Activated naive CD4-positive, alpha-beta T cell treated with Interleukin-2 at 50 U/mL for 16 hours (primary cell): ENCODE results near the gene PARD3.

Experiments
- DNase-seq: peaks from one replicate; pipeline ENCODE4 v3.0.0-alpha.2; 2020

The PARD3 gene

DNA sequence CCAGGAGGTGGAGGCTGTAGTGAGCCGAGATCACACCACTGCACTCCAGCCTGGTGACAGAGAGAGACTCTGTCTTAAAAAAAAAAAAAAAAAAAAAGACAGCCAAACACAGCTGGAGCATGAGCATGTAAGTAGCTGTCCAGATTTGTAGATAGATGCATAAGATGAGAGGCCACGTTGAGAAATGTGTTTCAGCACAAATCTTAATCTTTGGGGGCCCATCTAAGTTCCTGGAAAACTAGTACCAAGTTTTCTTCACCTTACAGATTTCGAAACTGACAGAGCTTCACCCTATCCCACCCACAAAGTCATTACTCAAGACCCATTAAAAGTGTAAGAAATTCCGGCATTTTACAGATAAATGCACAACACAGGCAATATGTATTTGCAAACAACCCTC is 208.2 kb downstream of the PARD3 start:
- DNase-seq, result no peak

DNA sequence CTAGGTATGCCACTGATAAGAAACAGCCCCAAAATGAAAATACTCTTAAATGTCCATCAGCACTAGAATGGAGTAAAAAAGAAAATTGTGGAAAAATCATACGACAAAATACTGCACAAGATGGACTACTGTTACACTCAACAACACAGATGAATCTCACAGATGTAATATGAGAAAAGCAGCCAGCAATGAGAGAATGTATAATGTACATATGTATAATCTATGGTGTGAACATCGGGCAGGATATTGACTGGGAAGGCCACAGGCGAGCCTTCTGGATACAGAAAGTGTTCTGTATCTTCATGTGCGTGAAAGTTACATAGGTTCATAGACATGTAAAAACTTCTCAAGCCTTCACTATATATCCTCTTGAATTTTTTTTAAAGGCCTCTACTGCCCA is 212.6 kb downstream of the PARD3 start:
- DNase-seq, result no peak

DNA sequence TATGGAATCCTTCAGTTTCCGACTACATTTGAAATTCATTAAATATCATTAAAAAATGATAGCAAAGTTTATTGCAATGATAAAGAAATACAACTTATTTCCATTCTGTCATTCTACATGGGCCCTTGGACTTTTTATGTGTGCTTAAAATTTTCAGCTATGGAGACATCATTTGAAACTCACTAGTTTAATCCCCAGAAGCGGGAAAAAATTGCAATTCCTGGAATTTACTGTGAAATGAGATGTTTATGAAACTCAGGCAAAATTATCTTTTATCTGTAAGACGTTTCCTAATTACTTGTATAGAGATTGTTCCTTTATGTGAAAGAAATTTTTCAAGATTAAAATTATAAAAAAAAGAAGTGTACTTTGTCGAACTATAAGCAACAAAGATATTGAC is 213.4 kb downstream of the PARD3 start:
- DNase-seq, result no peak

DNA sequence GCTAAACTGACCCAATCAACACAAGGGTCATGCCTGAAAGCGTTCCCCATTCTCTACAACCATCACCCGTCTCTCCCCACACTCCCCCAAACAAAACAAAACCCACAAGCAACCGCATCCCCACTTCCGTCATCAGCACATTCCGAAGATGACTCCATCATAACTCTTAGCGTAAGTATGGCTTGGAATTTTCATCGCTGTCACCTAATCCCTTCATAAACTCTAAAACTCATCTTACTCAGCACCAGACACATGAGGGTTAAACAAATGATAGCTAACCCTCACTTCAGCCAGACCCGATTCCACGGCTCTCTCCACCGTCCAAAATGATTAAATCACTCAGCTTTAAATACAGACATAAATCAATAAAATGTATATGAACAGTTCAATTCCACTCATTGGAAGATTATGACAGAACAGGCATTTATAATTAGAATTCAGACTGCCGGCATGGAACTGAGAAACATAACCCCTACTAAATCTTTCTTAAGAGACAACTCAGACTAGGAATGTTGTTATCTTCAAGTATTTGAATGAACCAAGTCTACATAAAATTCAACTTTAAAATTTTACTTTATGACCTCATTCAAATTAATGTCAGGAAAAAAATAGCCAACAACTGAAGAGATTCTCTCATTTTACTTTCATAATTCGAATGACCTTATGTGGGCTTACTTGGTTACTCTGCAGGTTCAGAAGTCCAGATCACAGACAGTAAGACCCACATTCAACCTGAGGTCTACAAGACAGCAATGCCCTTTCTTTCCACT is 215.9 kb downstream of the PARD3 start:
- no peak for DNase-seq

DNA sequence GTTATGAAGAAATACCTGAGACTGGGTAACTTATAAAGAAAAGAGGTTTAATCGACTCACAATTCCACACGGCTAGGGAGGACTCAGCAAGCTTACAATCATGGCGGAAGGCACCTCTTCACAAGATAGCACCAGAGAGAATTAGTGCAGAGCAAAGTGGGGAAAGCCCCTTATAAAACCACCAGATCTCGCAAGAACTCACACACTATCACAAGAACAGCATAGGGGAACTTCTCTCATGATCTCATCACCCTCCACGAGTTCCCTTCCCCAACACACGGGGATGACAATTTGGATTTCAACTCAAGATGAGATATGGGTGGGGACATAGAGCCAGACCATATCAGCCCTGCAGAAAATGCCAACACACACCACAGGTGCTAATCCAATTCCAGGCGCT is 218.7 kb downstream of the PARD3 start:
- no peak for DNase-seq

DNA sequence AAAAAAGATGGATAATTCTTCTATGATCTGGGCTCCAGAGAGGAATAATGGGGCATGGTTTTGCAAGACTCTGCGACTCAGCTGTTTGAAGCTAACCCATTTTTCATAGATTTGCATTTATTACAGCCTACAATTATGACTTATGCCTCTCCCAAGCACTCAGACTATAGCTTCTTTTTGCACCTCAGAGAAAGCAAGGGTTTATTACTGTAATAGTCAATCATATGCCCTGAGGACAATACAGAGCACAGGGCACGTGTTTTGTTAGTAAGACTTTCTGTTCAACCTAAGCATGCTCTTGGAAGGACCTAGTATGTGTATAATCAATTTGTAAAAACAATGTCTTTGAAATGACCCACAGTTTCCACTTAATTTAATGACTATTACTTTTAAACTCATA is 221.2 kb downstream of the PARD3 start:
- no peak for DNase-seq

DNA sequence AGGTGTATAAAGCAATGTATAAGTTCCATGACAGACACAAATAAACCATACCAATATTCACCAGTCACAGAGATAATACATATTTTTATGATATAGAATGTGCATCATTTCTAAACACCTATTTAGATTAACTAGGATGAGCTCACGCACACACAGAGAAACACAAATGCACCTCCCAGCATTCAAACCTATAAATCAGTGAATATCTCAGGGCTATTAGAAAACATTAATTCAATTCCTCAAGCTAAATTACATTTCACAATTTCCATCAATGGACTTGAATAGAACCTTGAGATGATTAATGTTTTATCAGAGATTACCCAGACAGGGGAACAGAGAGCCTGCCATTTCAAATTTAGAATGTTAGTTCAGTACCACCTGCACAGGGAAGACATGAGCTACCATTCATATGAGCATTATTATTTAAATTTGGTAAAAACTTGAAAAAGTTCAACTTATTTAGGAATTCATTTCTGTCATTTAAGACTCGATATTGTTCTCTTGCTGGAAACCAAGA is 221.7 kb downstream of the PARD3 start:
- no peak for DNase-seq

DNA sequence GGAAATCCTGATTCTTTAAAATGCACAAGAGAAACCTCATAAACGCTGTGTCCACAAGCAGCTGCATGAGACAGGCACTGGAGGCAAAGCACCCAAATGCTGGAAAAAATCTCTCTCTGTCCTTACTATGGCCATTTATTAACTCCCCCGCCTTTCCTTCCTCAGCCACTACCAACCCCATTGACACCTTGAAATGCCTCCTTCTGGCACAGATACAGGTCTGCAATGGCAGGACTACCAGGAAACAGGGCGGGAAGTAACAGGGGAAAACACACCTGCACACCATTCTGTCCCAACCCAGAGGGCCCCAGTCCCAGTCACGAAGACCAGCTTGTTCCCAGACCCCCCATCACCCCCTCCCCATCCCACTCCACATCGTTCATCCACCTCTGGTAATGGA is 224.3 kb downstream of the PARD3 start:
- no peak for DNase-seq

DNA sequence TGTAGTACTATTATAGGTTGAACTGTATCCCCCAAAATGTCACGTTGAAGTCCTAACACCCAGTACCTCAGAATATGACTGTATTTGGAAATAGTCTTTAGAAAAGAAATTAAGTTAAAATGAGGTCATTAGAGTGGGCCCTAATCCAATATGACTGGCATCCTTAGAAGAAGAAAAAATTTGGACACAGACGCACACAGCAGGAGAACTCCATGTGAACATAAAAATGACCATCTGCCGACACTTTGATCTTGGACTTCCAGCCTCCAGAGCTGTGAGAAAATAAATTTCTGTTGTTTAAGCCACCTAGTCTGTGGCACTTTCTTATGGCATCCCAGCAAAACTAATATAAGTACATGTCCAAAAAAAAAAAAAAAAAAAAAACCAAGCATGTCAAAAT is 225.8 kb downstream of the PARD3 start:
- DNase-seq, result no peak

DNA sequence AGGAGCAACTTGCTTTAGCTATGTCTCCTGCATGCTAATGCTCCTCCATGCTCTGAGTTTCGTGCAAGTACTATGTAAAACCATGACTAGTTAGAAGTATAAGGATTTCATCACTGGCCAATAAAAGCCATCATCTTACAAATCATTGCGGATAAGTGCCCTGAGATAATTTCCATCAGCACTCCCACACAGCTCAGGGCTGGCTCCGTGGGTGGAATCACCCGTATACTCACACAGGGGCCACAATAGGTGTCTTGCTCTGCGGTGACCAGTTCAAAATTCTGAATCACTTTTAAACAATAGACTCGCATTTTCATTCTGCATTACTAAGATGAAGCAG is 227.4 kb downstream of the PARD3 start:
- DNase-seq, result no peak

DNA sequence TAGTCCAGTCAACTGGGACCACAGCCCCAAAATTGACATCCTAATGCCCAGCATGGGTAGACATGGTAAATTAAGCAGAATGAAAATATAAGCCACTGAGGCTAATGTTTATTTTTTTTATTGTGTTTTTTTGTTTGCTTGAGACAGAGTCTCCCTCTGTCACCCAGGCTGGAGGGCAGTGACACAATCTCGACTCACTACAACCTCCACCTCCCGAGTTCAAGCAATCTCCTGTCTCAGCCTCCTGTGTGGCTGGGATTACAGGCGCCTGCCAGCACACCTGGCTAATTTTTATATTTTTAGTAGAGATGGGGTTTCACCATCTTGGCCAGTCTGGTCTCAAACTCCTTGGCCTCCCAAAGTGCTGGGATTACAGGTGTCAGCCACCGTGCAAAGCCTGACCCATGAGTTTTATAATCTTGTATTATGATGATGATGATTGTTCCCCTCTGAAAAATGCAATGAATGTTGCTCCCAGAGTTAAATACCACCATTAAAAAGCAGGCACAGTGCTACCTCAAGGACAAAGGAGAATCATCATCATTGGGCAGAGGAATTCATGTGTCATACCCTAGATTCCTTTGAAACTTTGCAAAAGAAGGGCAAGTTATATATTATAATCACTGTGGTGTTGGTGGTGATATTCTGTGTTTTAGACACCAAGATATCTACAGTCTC is 228.0 kb downstream of the PARD3 start:
- DNase-seq, result no peak

DNA sequence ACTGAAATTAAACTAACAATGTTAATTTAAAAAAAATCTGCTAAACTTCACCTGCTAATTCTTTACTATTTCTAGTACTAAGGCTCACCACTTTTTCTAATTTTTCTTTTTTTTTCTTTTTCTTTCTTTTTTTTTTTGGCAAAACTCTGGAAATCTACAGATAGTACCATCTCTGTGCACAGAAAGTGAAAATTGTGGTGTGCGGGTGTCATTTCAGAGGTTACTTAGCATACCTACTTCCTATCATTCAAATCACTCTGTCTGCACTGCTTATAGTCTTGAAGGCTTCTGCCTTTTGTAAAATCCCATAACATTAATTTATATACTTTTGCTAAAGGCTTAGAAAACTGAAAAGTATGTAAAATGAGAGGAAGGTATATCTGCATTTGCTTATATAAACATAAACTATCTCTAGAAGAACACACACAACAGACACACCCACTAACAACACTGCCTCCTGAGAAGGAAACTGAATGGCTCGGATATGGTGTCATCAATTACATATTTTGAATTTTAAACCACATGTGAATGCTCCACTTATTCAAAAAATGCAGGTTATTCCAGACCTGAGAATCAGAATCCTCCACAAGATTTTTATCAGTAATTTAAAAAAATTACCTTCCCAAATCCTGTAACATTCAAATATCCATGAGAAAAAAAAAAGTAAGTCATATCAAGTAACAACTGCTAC is 229.5 kb downstream of the PARD3 start:
- no peak for DNase-seq

DNA sequence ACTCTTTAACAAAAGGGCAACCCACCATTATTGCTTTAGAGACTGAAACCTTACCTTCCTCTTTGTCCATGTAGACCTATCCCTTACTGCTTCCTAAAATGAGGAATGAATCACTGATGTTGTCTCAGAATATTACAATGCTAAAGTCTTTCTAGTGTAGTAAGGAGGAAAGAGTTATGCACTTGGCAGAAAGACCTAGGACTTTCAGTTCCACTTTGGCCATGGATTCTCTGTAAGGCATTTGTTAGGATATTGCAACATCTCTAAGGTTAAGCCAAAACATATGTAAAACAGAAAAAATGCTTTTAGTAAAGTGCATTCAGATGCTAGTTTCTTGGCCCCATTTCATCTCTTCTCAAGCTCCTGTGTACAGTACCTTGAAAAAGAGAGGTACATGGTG is 230.9 kb downstream of the PARD3 start:
- DNase-seq, result no peak

DNA sequence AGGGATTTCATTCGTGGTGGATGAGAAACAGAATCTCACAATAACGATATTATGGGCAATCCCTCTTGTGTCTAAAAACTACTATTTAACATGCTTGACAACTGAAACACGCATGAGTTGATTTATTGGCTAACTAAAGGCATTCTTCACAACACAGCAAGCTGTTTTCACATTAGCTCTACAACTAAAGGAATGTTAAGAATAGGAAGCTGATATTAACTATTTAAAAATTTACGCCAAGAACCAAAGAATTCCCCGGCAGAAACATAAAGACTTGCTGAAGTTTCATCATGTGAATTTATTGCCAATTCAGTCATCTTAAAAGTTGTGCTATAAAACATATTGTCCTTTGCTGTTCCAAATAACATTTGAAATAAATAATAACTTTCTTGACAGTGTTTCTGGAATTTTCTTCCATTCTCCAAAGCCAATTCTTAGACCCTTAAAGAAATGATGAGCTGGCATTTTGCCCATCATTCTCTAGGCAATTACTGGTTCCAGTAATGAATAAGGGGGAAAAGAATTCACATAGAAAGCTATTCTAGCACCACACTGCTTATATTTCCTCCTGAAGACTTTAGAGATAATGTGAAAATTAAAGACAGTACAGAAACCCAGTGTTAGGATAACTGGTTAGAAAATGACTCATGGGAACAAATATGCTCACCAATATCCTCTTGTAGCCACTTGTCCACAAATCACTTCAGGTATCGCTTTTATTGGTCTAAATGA is 233.1 kb downstream of the PARD3 start:
- DNase-seq, result no peak

DNA sequence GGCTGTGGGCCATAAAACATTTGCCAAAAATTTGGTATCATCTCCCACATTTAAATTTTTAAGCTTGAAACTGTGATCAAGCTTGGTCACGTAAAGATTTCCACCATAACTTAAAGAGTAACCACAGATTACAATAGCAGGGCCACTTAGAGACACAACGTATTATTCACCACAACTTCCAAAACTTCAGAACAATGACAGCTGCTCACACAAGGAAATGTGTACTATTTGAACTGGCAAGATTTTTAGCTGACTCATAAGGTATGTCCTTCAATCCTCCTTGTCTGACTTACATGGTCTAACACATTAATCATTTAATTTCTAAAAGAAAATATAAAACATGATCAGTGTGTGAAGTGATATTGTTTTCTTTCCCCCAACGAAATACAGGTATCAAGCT is 234.5 kb downstream of the PARD3 start:
- no peak for DNase-seq

DNA sequence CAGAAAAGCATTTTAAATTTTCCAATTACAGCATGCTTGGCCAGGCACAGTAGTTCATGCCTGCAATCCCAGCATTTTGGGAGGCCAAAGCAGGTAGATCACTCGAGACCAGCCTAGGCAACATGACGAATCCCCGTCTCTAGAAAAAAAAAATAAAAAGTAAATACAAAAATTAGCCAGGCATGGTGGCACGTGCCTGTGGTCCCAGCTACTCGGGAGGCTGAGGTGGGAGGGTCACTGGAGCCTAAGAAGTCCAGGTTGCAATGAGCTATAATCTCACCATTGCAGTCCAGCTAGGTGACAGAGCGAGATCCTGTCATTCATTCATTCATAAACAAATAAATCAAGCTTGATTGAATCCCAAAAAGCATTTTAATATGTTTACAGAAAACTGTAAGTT is 234.9 kb downstream of the PARD3 start:
- DNase-seq, result no peak

DNA sequence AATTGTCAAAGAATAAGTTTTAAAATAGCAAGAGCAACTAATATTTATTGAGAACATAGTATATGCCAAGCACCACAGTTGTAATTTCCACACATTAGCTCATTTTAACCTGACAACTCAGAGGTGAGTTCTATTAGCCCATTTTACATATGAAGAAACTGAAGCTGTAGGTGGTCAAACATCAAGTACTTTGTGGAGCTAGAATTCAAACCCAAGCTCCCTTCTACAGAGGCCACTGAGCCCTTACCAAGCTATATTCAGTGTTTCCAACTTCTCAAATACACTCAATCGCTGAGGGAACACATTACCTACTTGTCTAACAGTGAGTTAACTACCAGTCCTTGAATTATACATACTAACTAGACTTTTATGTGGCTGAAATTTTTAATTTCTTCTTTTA is 236.6 kb downstream of the PARD3 start:
- DNase-seq, result no peak

DNA sequence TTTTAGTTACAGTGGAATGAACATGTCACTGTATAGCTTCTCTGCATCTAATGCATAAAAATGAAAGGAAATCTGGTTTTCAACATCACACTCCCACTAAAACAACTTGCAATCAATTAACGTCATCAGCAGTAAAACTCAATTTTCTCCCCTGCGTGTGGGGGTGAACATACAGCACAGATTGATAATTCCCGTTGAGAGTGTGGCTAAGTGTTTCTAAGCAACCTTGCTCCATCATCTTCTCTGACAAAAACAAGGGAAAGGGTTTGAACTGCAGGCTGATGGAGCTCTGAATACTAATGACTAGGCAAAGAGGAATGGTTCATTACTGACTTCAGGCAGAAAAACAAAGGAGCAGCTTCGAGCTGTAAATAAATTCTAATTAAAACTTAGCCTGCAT is 238.3 kb downstream of the PARD3 start:
- no peak for DNase-seq

DNA sequence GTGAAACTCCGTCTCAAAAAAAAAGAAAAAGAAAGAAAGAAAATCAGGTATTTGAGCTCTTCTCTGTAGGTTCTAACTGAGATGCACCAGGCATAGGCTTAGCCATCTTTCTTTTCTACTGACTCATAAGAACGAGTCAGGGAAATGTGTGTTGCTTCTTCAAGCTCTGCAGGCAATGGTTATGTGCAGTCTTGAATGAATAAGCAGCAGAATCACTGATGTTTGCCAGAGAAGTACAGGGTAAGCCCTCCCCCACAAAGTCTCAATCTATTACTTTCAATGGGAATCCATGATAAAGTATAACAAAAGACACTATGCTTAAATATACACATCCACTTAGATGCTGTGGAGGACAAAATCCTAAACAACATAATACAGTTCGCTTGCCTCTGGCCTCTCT is 239.2 kb downstream of the PARD3 start:
- DNase-seq, result no peak

DNA sequence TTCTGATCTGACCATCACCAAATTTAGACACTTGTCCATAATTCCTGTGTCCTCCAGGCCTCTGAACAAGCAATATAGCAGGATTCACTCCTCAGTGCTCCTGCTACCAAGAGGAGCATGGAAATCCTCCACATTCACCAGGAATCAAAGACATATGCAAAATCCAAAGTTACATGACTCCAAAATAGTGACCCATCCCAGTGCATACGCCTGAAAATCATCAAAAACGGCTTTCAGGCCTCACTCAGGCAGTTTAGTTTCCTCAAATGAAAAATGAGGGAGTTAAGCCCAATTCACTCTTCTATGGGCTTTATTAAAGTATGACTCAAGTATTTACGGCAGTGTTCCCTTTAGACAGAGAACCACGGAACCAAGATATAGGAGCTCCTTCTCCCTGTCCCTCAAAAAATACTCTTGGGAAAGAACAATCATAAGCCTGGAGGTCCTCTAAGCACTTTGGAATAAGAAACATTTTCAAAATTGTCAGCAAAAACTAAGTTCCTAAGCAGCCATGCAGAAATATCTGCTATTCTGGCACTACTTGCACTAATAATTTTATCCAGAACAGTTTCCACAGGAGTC is 240.7 kb downstream of the PARD3 start:
- no peak for DNase-seq

DNA sequence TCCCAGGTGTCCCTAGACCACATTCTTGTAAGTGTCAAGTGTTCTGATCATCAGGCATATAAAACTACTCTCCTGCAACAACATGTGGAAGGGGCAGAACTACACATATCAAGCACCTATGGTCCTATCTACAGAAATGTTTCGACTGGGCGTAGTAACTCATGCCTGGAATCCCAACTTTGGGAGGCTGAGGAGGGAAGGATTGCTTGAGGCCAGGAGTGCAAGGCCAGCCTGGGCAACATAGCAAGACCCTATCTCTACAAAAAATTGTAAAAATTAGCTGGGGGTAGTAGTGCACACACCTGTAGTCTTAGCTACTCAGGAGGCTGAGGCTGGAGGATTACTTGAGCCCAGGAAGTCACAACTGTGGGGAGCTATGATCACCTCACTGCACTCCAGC is 244.2 kb downstream of the PARD3 start:
- DNase-seq, result no peak

DNA sequence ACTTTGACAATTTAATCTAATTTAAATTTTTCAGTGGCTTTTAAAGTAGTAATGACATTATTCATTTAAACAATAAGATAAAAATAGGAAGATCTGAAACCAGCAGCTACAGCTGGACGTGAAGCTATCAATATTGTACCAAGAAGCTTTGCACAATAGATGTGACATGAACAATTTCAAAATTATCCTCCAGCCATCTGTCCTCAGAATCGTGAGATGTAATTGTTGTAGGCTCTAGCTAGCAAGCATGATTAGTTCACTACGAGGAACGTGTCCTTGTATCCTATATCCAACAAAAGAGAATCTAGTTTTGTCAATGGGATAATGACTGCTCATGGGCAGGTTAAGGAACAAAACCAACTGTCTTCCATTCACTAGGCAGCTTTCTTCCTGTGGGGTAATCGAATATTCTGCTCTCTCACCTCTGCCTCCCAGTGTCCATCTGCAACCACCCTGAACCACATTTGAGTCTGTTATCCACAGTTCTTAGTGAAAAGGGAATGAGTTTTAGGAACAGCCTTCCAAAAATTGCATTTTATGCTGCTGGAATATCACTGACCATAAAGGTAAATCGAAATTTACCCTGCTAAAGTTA is 247.3 kb downstream of the PARD3 start:
- no peak for DNase-seq

DNA sequence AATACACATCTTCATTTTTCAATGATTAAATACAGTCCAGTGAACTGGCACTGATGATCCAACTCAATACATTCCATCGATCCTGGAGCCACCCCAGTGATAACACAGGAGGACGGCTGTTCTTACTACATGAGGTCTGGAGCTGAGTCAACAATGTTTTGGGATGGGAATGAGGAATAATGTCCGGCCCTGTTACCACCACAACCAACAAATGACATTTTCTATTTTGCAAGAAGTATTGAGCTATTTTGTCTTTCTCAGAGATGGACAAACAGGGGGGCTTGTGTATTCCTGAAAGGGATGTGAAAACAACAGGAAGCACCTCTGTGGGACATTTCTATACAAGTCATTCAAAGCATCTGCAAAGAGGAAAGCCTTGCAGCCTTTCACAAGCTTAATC is 249.2 kb downstream of the PARD3 start:
- no peak for DNase-seq
